Loucy (cell line): ENCODE measurements around the gene KIR3DL3.

Source experiments
- H2AFZ ChIP-seq: fragments of 200-600 bp; sonication (generic); 2 replicates; pipeline ENCODE4 v1.6.0; 2016; ENCODE audit warnings: antibody characterized with exemption, mild to moderate bottlenecking, low read length, moderate library complexity
- H3F3A ChIP-seq: fragments of 200-600 bp; 2 replicates; pipeline ENCODE4 v1.6.0; 2016; ENCODE audit warnings: antibody characterized with exemption, low read depth, mild to moderate bottlenecking
- H3K27me3 ChIP-seq: fragments of 200-600 bp; sonication (generic); 2 replicates; pipeline ENCODE4 v1.6.1; 2014; ENCODE audit warnings: low read length, mild to moderate bottlenecking; ENCODE audit not compliant: insufficient read depth, poor library complexity, severe bottlenecking
- H3K36me3 ChIP-seq: fragments of 200-600 bp; sonication (generic); 2 replicates; pipeline ENCODE4 v1.6.1; 2016; ENCODE audit warnings: low read length; ENCODE audit not compliant: insufficient read depth
- H3K4me1 ChIP-seq: fragments of 200-600 bp; sonication (generic); 2 replicates; pipeline ENCODE4 v1.5.1; 2014; ENCODE audit warnings: low read length, mild to moderate bottlenecking; ENCODE audit not compliant: insufficient read depth, poor library complexity, severe bottlenecking
- H3K4me2 ChIP-seq: fragments of 200-600 bp; sonication (generic); 2 replicates; pipeline ENCODE4 v1.6.0; 2014; ENCODE audit warnings: antibody characterized with exemption, low read length, low read depth, mild to moderate bottlenecking; ENCODE audit not compliant: poor library complexity, severe bottlenecking
- H3K4me3 ChIP-seq: fragments of 200-600 bp; sonication (generic); 2 replicates; pipeline ENCODE4 v1.5.1; 2014; ENCODE audit warnings: low read length, mild to moderate bottlenecking, mixed read lengths; ENCODE audit not compliant: poor library complexity, severe bottlenecking
- H3K79me2 ChIP-seq: fragments of 200-600 bp; sonication (generic); 2 replicates; pipeline ENCODE4 v1.6.1; 2014; ENCODE audit warnings: low read length; ENCODE audit not compliant: insufficient read depth
- H3K9ac ChIP-seq: fragments of 200-600 bp; sonication (generic); 2 replicates; pipeline ENCODE4 v1.6.0; 2014; ENCODE audit warnings: mild to moderate bottlenecking, low read depth, low read length, moderate library complexity; ENCODE audit not compliant: poor library complexity, severe bottlenecking
- H3K9me2 ChIP-seq: fragments of 200-600 bp; sonication (generic); replicated peaks from 2 replicates; pipeline ENCODE4 v1.6.1; 2016; ENCODE audit warnings: low read depth, low read length, mixed read lengths
- H3K9me3 ChIP-seq: fragments of 200-600 bp; sonication (generic); 2 replicates; pipeline ENCODE4 v1.6.1; 2014; ENCODE audit warnings: mild to moderate bottlenecking, antibody characterized with exemption, low read length, low read depth; ENCODE audit not compliant: insufficient read depth
- H4K20me1 ChIP-seq: fragments of 200-600 bp; sonication (generic); 2 replicates; pipeline ENCODE4 v1.6.0; 2014; ENCODE audit warnings: antibody characterized with exemption, low read length, mild to moderate bottlenecking; ENCODE audit not compliant: insufficient read depth, poor library complexity, severe bottlenecking
- CTCF ChIP-seq: fragments of 200-600 bp; sonication (generic); conservative IDR thresholded peaks from 2 replicates; pipeline ENCODE4 v1.5.1; 2014; ENCODE audit warnings: mild to moderate bottlenecking, antibody characterized with exemption, low read length
- EZH2phosphoT487 ChIP-seq: fragments of 200-600 bp; IDR thresholded peaks from 2 replicates; pipeline ENCODE4 v1.6.1; 2018; ENCODE audit warnings: antibody characterized with exemption, mild to moderate bottlenecking, moderate library complexity, borderline replicate concordance

Gene KIR3DL3

GRCh38 chr19:54725321-54725720 lies 1.1 kb downstream of the KIR3DL3 start:
- TF ChIP-seq CTCF: no peak
- no peak for TF ChIP-seq EZH2phosphoT487
- H3K9me3 ChIP-seq: no peaks in the 10 kb centered on the region; the same call in 1 of the 2 replicates

GRCh38 chr19:54727562-54727961 lies 3.3 kb downstream of the KIR3DL3 start:
- Histone ChIP-seq H3K79me2 (no peaks in the 10 kb centered on the region), H3K4me3 (no peak overlapping the region), H3K36me3 (no peaks in the 10 kb centered on the region), H4K20me1 (no peaks in the 10 kb centered on the region), H3F3A (no peaks in the 10 kb centered on the region), H2AFZ (no peak overlapping the region), H3K9me3 (no peaks in the 10 kb centered on the region; the same call in 1 of the 2 replicates), H3K4me1 (no peaks in the 10 kb centered on the region), H3K27me3 (no peaks in the 10 kb centered on the region), H3K9me2 (no peaks in the 10 kb centered on the region), H3K9ac (no peak overlapping the region), H3K4me2 (no peak overlapping the region)
- TF ChIP-seq CTCF (no peak), EZH2phosphoT487 (no peak)

More at GRCh38 chr19:54725321-54725720, 1.1 kb downstream of the KIR3DL3 start:
- Histone ChIP-seq H3K36me3 (no peaks in the 10 kb centered on the region), H3K79me2 (no peaks in the 10 kb centered on the region), H3K4me3 (no peak overlapping the region), H3K9ac (no peak overlapping the region), H3K4me2 (no peak overlapping the region), H3K9me2 (no peaks in the 10 kb centered on the region), H3K27me3 (no peaks in the 10 kb centered on the region), H4K20me1 (no peaks in the 10 kb centered on the region), H3K4me1 (no peaks in the 10 kb centered on the region), H3F3A (no peaks in the 10 kb centered on the region), H2AFZ (no peak overlapping the region)

GRCh38 chr19:54728167-54728566 lies 3.9 kb downstream of the KIR3DL3 start:
- Histone ChIP-seq H3K79me2 (no peaks in the 10 kb centered on the region), H3K4me2 (no peak overlapping the region), H4K20me1 (no peaks in the 10 kb centered on the region), H3K4me3 (no peak overlapping the region), H3K36me3 (no peaks in the 10 kb centered on the region), H3K4me1 (no peaks in the 10 kb centered on the region), H3F3A (no peaks in the 10 kb centered on the region), H3K9me3 (no peaks in the 10 kb centered on the region; the same call in 1 of the 2 replicates), H3K9me2 (no peaks in the 10 kb centered on the region), H3K9ac (no peak overlapping the region), H2AFZ (no peak overlapping the region), H3K27me3 (no peaks in the 10 kb centered on the region)
- TF ChIP-seq CTCF: no peak
- no peak for TF ChIP-seq EZH2phosphoT487
